NCI-H1092 treated with DMSO at 0.1 percent for 48 hours (cell line): Measurements from ENCODE around the gene PCDHGA12.
"Not testable (repeated sequence)": the region's sequence is repeated elsewhere in the genome, so short reads cannot be mapped to it uniquely, and the experiment has no call there.

Source experiments
- DNase-seq: peaks from one replicate; lab custom pipeline; 2025; lab: John Stamatoyannopoulos, UW

PCDHGA12 gene

DNA sequence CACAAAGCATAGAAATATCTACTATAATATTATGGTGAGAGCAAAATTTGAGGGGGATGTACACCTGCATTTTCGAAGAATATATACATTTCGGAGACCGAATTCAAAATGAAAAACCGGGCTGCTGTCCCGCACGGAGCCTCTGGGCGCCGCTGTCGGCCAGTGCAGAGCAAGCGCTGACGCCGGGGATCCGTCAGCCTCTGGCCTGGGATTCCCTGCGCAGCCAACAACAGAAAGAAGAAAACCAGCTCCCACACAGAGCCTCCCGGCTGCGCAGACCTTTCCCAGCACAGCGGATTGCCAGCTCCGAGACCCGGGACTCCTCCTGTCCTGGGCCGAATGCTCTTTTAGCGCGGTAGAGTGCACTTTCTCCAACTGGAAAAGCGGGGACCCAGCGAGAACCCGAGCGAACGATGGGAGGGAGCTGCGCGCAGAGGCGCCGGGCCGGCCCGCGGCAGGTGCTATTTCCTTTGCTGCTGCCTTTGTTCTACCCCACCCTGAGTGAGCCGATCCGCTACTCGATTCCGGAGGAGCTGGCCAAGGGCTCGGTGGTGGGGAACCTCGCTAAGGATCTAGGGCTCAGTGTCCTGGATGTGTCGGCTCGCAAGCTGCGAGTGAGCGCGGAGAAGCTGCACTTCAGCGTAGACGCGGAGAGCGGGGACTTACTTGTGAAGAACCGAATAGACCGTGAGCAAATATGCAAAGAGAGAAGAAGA lies 22.4 kb upstream of the PCDHGA12 start, which contains the start of gene PCDHGB6:
Gene PCDHGB6, plus strand, starts transcription at position 232 of the 716 bp plus-strand sequence. Its CDS starts 182 bp downstream, at position 414.
- DNase-seq, result not testable (repeated sequence)

DNA sequence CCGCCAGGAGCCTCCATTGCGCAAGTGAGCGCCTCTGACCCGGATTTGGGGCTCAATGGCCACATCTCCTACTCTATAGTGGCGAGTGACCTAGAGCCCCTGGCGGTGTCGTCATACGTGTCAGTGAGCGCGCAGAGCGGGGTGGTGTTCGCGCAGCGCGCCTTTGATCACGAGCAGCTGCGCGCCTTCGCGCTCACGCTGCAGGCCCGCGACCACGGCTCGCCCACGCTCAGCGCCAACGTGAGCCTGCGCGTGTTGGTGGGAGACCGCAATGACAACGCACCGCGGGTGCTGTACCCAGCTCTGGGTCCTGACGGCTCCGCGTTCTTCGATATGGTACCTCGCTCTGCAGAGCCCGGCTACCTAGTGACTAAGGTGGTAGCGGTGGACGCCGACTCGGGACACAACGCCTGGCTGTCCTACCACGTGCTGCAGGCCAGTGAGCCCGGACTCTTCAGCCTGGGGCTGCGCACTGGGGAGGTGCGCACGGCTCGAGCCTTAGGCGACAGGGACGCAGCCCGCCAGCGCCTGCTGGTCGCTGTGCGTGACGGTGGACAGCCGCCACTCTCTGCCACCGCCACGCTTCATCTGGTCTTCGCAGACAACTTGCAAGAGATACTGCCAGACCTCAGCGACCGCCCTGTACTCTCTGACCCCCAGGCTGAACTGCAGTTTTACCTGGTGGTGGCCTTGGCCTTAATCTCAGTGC lies 20.6 kb upstream of the PCDHGA12 start:
- DNase-seq, result no peak

DNA sequence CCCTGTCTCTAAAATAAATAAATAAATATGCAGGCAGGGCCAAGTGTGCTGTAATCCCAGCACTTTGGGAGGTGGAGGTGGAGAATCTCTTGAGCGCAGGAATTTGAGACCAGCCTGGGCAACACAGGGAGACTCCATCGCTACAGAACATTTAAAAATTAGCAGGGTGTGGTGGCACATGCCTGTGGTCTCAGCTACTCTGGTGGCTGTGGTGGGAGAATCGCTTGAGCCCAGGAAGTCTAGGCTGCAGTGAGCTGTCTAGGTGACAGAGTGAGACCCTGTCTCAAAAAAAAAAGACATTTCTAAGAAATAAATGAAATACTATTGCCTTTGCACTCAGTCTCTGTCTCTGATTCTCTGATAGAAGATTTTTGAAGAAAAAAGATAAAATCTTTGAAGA lies 18.7 kb upstream of the PCDHGA12 start:
- DNase-seq, result no peak

DNA sequence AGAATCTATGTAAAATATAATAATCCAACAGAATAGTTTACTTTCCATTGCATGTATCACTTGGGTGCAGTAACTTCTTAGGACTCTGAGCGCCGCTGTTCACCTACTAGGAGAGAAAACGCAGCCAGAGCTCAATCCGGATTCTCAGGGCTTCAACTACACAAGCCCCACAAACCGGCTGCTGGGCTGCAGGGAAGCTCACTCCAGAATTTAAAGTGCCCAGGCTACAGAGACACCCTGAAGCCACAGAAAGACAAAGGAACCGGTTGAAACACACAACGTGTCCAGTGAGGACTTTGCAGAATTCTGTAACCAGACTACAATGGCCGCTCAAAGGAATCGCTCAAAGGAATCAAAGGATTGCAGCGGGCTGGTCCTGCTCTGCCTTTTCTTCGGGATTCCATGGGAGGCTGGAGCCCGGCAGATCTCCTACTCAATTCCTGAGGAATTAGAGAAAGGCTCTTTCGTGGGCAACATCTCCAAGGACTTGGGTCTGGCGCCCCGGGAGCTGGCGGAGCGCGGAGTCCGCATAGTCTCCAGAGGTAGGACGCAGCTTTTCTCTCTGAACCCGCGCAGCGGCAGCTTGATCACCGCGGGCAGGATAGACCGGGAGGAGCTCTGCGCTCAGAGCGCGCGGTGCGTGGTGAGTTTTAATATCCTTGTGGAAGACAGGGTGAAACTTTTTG lies 17.3 kb upstream of the PCDHGA12 start, which contains the start of gene PCDHGA10:
Gene PCDHGA10, plus strand, starts transcription at position 134 of the 686 bp plus-strand sequence. Its CDS starts 189 bp downstream, at position 323.
- peak; percentile 11 for DNase-seq

DNA sequence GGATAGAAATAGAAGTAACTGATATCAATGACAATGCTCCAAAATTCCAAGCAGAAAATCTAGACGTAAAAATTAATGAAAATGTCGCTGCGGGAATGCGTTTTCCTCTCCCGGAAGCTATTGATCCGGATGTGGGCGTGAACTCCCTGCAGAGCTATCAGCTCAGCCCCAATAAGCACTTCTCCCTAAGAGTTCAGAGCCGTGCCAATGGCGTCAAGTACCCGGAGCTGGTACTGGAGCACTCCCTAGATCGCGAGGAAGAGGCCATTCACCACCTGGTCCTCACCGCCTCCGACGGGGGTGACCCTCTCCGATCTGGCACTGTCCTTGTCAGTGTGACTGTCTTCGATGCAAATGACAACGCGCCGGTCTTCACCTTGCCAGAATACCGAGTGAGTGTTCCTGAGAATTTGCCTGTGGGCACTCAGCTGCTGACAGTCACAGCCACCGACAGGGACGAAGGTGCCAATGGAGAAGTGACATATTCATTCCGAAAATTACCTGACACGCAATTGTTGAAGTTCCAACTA lies 16.7 kb upstream of the PCDHGA12 start:
- DNase-seq, result no peak

DNA sequence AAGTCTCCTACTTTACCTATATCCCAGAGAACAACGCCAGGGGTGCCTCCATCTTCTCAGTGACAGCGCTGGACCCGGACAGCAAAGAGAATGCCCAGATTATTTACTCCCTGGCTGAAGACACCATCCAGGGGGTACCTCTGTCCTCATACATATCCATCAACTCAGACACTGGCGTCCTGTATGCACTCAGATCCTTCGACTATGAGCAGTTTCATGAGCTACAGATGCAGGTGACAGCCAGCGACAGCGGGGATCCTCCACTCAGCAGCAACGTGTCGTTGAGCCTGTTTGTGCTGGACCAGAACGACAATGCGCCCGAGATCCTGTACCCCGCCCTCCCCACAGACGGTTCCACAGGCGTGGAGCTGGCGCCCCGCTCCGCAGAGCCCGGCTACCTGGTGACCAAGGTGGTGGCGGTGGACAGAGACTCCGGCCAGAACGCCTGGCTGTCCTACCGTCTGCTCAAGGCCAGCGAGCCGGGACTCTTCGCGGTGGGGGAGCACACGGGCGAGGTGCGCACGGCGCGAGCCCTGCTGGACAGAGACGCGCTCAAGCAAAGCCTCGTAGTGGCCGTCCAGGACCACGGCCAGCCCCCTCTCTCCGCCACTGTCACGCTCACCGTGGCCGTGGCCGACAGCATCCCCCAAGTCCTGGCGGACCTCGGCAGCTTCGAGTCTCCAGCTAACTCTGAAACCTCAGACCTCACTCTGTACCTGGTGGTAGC lies 15.6 kb upstream of the PCDHGA12 start:
- not testable (repeated sequence) for DNase-seq

DNA sequence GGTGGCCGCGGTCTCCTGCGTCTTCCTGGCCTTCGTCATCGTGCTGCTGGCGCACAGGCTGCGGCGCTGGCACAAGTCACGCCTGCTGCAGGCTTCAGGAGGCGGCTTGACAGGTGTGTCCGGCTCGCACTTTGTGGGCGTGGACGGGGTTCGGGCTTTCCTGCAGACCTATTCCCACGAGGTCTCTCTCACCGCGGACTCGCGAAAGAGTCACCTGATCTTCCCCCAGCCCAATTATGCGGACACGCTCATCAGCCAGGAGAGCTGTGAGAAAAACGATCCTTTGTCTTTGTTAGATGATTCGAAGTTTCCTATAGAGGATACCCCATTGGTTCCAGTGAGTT lies 15.1 kb upstream of the PCDHGA12 start:
- DNase-seq, result not testable (repeated sequence)

DNA sequence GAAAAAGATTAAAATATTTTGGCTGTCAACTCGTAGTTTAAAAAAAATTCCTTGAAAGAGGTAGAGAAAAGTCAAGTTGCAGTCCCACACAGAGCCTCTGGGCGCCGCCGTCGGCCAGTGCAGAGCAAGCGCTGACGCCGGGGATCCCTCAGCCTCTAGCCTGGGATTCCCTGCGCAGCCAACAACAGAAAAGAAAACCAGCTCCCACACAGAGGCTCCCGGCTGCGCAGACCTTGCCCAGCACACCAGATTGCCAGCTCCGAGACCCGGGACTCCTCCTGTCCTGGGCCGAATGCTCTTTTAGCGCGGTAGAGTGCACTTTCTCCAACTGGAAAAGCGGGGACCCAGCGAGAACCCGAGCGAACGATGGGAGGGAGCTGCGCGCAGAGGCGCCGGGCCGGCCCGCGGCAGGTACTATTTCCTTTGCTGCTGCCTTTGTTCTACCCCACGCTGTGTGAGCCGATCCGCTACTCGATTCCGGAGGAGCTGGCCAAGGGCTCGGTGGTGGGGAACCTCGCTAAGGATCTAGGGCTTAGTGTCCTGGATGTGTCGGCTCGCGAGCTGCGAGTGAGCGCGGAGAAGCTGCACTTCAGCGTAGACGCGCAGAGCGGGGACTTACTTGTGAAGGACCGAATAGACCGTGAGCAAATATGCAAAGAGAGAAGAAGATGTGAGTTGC lies 12.7 kb upstream of the PCDHGA12 start, which contains the start of gene PCDHGB7:
Gene PCDHGB7, plus strand, starts transcription at position 184 of the 679 bp plus-strand sequence. Its CDS starts 183 bp downstream, at position 367.
- peak; percentile 70 for DNase-seq

DNA sequence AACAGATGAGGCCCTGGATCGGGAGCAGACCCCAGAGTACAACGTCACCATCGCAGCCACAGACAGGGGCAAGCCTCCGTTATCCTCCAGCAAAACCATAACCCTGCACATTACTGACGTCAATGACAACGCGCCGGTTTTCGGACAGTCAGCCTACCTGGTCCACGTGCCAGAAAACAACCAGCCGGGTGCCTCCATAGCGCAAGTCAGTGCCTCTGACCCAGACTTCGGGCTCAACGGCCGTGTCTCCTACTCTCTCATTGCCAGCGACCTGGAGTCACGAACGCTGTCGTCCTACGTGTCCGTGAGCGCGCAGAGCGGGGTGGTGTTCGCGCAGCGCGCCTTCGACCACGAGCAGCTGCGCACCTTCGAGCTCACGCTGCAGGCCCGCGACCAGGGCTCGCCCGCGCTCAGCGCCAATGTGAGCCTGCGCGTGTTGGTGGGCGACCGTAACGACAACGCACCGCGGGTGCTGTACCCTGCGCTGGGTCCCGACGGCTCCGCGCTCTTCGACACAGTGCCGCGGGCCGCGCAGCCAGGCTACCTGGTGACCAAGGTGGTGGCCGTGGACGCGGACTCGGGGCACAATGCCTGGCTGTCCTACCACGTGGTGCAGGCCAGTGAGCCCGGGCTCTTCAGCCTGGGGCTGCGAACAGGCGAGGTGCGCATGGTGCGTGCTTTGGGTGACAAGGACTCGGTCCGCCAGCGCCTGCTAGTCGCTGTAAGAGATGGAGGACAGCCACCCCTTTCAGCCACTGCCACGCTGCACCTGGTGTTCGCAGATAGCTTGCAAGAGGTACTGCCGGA lies 11.0 kb upstream of the PCDHGA12 start:
- DNase-seq, result no peak

DNA sequence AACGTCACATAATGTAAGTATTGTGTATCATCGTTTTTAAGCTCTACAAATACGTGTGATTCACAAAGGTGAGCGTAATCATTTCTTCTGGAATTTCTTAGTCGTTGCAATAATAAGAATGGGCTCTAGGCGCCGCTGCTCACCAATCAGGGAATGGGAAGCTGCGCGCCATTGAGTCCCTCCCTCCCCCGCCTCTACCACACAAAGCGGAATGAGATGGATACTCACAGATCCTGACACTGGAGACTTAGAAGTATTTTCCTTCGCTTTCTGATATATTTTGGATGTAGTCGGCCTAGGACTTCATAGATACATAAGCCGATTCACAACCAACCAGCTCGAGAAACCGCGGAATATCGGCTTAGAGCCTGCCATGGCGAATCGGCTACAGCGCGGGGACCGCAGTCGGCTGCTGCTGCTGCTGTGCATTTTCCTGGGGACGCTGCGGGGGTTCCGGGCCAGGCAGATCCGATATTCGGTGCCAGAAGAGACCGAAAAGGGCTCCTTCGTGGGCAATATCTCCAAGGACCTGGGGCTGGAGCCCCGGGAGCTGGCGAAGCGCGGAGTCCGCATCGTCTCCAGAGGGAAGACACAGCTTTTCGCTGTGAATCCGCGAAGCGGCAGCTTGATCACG lies 9.3 kb upstream of the PCDHGA12 start, which contains the start of gene PCDHGA11:
Gene PCDHGA11, plus strand, starts transcription at position 197 of the 634 bp plus-strand sequence. Its CDS starts 177 bp downstream, at position 374.
- DNase-seq, result no peak

DNA sequence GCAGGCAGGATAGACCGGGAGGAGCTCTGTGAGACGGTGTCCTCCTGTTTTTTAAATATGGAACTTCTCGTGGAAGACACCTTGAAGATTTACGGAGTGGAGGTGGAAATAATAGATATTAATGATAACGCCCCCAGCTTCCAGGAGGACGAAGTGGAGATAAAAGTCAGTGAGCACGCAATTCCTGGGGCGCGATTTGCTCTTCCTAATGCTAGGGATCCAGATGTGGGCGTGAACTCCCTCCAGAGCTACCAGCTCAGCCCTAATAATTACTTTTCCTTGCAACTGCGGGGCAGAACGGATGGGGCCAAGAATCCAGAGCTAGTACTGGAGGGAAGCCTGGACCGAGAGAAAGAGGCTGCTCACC lies 8.8 kb upstream of the PCDHGA12 start:
- no peak for DNase-seq

DNA sequence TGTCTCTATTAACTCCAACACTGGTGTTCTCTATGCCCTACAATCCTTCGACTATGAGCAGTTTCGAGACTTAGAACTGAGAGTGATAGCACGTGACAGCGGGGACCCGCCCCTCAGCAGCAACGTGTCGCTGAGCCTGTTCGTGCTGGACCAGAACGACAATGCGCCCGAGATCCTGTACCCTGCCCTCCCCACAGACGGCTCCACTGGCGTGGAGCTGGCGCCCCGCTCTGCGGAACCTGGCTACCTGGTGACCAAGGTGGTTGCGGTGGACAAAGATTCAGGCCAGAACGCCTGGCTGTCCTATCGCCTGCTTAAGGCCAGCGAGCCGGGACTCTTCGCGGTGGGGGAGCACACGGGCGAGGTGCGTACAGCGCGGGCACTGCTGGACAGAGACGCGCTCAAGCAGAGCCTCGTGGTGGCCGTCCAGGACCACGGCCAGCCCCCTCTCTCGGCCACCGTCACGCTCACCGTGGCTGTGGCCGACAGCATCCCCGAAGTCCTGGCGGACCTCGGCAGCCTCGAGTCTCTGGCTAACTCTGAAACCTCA lies 7.5 kb upstream of the PCDHGA12 start:
- no peak for DNase-seq

DNA sequence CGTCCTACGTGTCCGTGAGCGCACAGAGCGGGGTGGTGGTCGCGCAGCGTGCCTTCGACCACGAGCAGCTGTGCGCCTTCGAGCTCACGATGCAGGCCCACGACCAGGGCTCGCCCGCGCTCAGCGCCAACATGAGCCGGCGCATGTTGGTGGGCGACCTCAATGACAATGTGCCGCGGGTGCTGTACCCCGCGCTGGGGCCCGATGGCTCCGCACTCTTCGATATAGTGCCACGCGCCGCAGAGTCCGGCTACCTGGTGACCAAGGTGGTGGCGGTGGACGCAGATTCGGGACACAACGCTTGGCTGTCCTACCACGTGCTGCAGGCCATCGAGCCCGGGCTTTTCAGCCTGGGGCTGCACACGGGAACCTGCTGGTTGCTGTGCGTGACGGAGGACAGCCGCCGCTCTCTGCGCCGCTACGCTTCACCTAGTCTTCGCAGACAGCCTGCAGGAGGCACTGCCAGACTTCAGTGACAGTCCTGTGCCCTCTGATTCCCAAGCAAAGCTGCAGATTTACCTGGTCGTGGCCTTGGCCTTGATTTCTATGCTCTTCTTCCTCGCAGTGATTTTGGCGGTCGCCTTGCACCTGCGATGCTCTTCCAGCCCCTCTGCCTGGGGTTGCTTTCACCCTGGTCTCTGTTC lies 2.4 kb upstream of the PCDHGA12 start:
- DNase-seq, result no peak

DNA sequence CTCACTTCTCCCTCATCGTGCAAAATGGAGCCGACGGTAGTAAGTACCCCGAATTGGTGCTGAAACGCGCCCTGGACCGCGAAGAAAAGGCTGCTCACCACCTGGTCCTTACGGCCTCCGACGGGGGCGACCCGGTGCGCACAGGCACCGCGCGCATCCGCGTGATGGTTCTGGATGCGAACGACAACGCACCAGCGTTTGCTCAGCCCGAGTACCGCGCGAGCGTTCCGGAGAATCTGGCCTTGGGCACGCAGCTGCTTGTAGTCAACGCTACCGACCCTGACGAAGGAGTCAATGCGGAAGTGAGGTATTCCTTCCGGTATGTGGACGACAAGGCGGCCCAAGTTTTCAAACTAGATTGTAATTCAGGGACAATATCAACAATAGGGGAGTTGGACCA lies 979 bp downstream of the PCDHGA12 start:
- no peak for DNase-seq

DNA sequence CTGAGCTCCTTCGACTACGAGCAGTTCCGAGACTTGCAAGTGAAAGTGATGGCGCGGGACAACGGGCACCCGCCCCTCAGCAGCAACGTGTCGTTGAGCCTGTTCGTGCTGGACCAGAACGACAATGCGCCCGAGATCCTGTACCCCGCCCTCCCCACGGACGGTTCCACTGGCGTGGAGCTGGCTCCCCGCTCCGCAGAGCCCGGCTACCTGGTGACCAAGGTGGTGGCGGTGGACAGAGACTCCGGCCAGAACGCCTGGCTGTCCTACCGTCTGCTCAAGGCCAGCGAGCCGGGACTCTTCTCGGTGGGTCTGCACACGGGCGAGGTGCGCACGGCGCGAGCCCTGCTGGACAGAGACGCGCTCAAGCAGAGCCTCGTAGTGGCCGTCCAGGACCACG lies 2.0 kb downstream of the PCDHGA12 start:
- DNase-seq, result not testable (repeated sequence)

DNA sequence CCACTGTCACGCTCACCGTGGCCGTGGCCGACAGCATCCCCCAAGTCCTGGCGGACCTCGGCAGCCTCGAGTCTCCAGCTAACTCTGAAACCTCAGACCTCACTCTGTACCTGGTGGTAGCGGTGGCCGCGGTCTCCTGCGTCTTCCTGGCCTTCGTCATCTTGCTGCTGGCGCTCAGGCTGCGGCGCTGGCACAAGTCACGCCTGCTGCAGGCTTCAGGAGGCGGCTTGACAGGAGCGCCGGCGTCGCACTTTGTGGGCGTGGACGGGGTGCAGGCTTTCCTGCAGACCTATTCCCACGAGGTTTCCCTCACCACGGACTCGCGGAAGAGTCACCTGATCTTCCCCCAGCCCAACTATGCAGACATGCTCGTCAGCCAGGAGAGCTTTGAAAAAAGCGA lies 2.4 kb downstream of the PCDHGA12 start:
- DNase-seq, result not testable (repeated sequence)

DNA sequence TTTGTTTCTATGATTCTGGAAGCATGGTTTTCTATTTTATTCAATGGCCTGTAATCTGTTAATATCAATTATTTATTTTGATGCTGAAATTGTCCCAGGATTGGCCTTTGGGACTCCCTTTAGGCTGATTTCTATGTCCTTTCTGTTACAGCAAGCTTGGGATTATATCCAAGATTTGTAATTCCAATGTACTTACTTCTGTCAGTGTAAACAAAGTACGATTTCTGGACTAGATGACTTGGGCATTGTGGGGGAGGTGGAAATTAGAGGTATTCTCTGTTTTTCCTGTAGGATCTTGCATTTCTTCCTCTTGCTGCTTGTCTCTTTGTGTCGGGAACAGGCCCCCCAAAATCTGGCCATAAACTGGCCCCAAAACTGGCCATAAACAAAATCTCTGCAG lies 3.7 kb downstream of the PCDHGA12 start:
- no peak for DNase-seq

DNA sequence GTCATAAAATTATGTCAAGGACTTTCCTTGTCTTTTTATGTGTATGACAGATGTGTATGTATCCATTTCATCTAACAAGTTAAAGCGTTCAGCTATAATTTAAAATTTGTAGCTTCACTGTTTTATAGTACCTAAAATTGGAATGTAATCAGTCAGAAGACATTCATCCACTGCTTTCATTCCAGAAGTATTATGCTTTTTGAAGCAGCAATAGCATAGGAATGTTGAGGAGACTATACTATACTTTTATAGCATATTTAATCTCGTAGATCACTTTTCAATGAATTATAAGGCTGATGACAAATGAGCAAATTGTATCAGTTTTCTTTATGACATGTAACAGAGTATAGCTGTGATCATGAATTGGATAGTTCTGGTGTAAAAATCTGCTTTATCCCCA lies 6.9 kb downstream of the PCDHGA12 start:
- no peak for DNase-seq
